Muscle of leg (tissue), 16 donors: ENCODE results near the gene SSUH2. TPM values are rescaled to one million over a fixed set of nuclear protein-coding genes. Genes with fewer than 3 reads are reported as not detected.
"Not testable (repeated sequence)": the region's sequence is repeated elsewhere in the genome, so short reads cannot be mapped to it uniquely, and the experiment has no call there.

Source experiments
- DNase-seq: peaks from one replicate; pipeline ENCODE4 v3.0.0; 2013
- H3K27ac ChIP-seq: one replicate; pipeline ENCODE4 v1.5.1; 2013; ENCODE audit warnings: mild to moderate bottlenecking, low read length, control low read depth
- H3K27me3 ChIP-seq: one replicate; pipeline ENCODE4 v1.6.1; 2013; ENCODE audit warnings: low read length; ENCODE audit not compliant: control insufficient read depth, insufficient read depth
- H3K36me3 ChIP-seq: one replicate; pipeline ENCODE4 v1.6.1; 2013; ENCODE audit warnings: low read length; ENCODE audit not compliant: control insufficient read depth, insufficient read depth
- H3K4me1 ChIP-seq: one replicate; pipeline ENCODE4 v1.6.1; 2013; ENCODE audit warnings: low read length; ENCODE audit not compliant: control insufficient read depth, insufficient read depth
- H3K4me3 ChIP-seq: one replicate; pipeline ENCODE4 v1.5.1; 2013; ENCODE audit warnings: low read length, control low read depth
- H3K9me3 ChIP-seq: replicated peaks from 2 replicates; pipeline ENCODE4 v1.6.1; 2013; ENCODE audit warnings: low read depth, low read length; ENCODE audit not compliant: control insufficient read depth
- WGBS: methylation state at CpG from one replicate; pipeline ENCODE4 v1.1.5; 2013; ENCODE audit warnings: missing lambda C conversion rate; ENCODE audit not compliant: insufficient coverage; 5-methylcytosine and 5-hydroxymethylcytosine counted together
- long read RNA-seq, 11 donors: transcript quantifications; one replicate each; lab custom pipeline, GENCODE V29; 2026
- polyA plus RNA-seq, 8 donors: library from polyadenylated mRNA; unstranded; fragments of 120-200 nt; gene quantifications; one replicate each; pipeline versions ENCODE4 v1.2.1 to v1.2.3, GENCODE V29; 2013; ENCODE audit warnings: inconsistent platforms in 1 of 8, low replicate concordance in 1 of 8; ENCODE audit not compliant: insufficient read length in 8 of 8, insufficient read depth in 1 of 8
- total RNA-seq: library from RNA; stranded (reverse); fragments of 120-200 nt; gene quantifications from one replicate; pipeline ENCODE4 v1.2.4, GENCODE V29; 2013

SSUH2 gene, protein sequence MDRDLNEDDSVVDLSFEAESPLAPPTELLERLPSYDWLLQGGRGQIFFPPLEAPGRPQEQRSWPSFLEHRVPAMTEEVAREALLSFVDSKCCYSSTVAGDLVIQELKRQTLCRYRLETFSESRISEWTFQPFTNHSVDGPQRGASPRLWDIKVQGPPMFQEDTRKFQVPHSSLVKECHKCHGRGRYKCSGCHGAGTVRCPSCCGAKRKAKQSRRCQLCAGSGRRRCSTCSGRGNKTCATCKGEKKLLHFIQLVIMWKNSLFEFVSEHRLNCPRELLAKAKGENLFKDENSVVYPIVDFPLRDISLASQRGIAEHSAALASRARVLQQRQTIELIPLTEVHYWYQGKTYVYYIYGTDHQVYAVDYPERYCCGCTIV
- total RNA-seq = 1.1 TPM
- polyA plus RNA-seq = 1 to 10 TPM; 1.4 to 3.4 (median 2.3) TPM
- long read RNA-seq, donor 1 = 0 reads
- long read RNA-seq, donor 2 = 0 reads
- long read RNA-seq, donor 3 = 0 reads
- long read RNA-seq, donor 4, partial matches to known transcripts = 93 of 93 reads
- long read RNA-seq, donor 4, other reads (novel, unspliced or antisense) = 0 of 93 reads
- long read RNA-seq, donor 5 = 0 reads
- long read RNA-seq, donor 6, partial matches to known transcripts = 0 of 1 reads
- long read RNA-seq, donor 6, other reads (novel, unspliced or antisense) = 0 of 1 reads
- long read RNA-seq, donor 7 = 0 reads
- long read RNA-seq, donor 8 = 0 reads
- long read RNA-seq, donor 9, partial matches to known transcripts = 0 of 1 reads
- long read RNA-seq, donor 9, other reads (novel, unspliced or antisense) = 0 of 1 reads
- long read RNA-seq, donor 10 = 0 reads
- long read RNA-seq, donor 11, partial matches to known transcripts = 0 of 1 reads
- long read RNA-seq, donor 11, other reads (novel, unspliced or antisense) = 0 of 1 reads

- DNase-seq = no peak
- WGBS = 76% methylated on average over 5 of the region's 8 CpGs
Observed at GRCh38 chr3:8644748-8645390, at the start of gene SSUH2. SSUH2 (minus strand) TSS chr3:8644798; CDS start chr3:8644758, 40 bp downstream.

GRCh38 chr3:8691295-8691694, 46.7 kb upstream of the SSUH2 start:
- not testable (repeated sequence) for H3K36me3 ChIP-seq, H3K9me3 ChIP-seq, DNase-seq, H3K27me3 ChIP-seq, H3K4me1 ChIP-seq, H3K4me3 ChIP-seq, H3K27ac ChIP-seq
- WGBS = no CpG with 5 or more reads among the region's 9 CpGs

More at GRCh38 chr3:8644748-8645390, at the start of gene SSUH2:
- no peak within 1 kb of the TSS for H3K4me3 ChIP-seq
- H3K4me1 ChIP-seq = peaks cover 5% of the 10 kb centered on the region
- H3K9me3 ChIP-seq = no peaks in the 10 kb centered on the region
- H3K27ac ChIP-seq = peak within 1 kb of the TSS; percentile 75
- no peaks in the 10 kb centered on the region for H3K27me3 ChIP-seq
- H3K36me3 ChIP-seq = no peaks in the 10 kb centered on the region

GRCh38 chr3:8684992-8685391, 40.4 kb upstream of the SSUH2 start:
- WGBS = no CpG with 5 or more reads among the region's 6 CpGs
- not testable (repeated sequence) for H3K27ac ChIP-seq, H3K27me3 ChIP-seq, DNase-seq, H3K4me1 ChIP-seq, H3K9me3 ChIP-seq, H3K36me3 ChIP-seq, H3K4me3 ChIP-seq

DNA sequence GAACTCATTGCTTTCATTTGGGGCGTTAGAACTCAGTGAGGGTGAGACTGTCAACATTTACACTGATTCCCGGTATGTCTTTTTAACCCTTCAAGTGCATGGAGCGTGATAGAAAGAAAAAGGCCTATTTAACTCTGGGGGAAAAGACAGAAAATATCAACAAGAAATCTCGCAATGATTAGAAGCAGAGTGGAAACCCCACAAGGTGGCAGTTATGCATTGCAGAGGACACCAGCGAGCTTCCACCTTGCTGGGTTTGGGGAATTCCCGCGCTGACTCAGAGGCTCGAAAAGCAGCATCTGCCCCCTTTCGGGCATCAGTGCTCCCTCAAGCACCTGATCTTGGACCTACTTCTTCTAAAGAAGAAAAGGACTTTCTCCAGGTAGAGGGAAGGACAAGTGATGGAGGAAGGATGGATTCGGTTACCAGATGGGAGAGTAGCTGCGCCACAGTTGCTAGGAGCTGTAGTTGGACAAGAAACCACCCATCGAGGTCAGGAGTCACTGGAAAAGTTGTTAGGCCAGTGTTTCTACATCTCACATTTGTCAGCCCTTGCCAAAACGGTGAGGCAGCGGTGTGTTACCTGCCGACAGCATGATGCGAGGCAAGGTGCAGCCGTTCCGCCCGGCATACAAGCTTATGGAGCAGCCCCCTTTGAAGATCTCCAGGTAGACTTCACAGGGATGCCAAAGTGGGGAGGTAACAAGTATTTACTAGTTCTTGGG, 38.4 kb upstream of the SSUH2 start:
- not testable (repeated sequence) for H3K4me1 ChIP-seq, H3K4me3 ChIP-seq, H3K9me3 ChIP-seq, DNase-seq, H3K36me3 ChIP-seq, H3K27ac ChIP-seq
- H3K27me3 ChIP-seq = peaks cover 18% of the 10 kb centered on the region
- WGBS = 89% methylated on average over 5 of the region's 19 CpGs

DNA sequence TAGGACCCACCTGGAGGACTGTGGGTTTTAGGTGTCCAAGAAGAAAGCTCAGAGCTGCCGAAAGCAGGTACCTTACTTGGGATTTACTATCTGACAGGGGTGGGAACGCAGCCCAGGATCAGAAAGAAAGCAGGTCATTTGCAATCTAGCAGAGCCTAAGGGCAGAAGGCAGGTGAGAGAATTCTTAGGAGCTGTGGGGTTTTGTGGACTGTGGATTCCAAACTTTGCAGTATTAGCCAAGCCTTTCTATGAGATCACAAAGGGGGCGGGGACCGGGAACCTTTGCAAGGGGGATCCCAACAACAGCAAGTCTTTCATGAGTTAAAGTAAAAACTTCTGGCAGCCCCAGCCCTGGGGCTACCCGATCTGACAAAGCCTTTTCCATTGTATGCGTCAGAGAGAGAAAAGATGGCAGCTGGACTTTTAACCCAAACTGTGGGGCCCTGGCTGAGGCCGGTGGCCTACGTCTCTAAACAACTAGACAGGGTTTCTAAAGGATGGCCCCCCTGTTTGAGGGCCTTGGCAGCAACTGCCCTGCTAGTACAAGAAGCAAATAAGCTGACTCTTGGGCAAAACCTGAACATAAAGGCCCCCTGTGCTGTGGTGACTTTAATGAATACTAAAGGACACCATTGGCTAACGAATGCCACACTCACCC, 37.4 kb upstream of the SSUH2 start:
- H3K27ac ChIP-seq, H3K4me1 ChIP-seq, H3K4me3 ChIP-seq, H3K9me3 ChIP-seq, DNase-seq, H3K36me3 ChIP-seq: not testable (repeated sequence)
- 41% methylated on average over 4 of the region's 9 CpGs for WGBS
- H3K27me3 ChIP-seq = peaks cover 18% of the 10 kb centered on the region

DNA sequence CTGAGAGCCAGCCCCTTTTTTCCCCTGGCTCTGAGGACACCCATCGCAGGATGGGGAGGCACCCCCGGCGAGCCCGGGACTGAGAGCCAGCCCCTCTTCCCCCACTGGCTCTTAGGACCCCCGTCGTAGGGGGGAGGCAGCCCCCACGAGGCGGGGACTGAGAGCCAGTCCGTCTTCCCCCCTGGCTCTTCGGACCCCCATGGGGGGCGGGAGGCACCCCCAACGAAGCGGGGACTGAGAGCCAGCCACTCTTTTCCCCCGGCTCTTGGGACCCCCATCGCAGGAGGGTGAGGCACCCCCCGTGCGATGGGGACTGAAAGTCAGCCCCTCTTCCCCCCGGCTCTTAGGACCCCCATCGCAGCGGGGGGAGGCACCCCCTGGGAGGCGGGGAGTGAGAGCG, 36.8 kb upstream of the SSUH2 start:
- H3K4me1 ChIP-seq = peaks cover 10% of the 10 kb centered on the region
- H3K4me3 ChIP-seq = no peak overlapping the region
- WGBS = 57% methylated on average over 5 of the region's 22 CpGs

GRCh38 chr3:8679817-8680553, 35.4 kb upstream of the SSUH2 start:
- not testable (repeated sequence) for H3K4me3 ChIP-seq, H3K4me1 ChIP-seq, H3K27ac ChIP-seq, DNase-seq, H3K36me3 ChIP-seq, H3K9me3 ChIP-seq
- H3K27me3 ChIP-seq = peaks cover 18% of the 10 kb centered on the region
- 24% methylated on average over 9 of the region's 13 CpGs for WGBS

More for the DNA sequence above, 36.8 kb upstream of the SSUH2 start:
- Histone ChIP-seq H3K27me3 (peaks cover 18% of the 10 kb centered on the region), H3K36me3 (no peaks in the 10 kb centered on the region), H3K27ac (no peak overlapping the region), H3K9me3 (no peaks in the 10 kb centered on the region)
- no peak for DNase-seq

GRCh38 chr3:8678751-8679150, 34.2 kb upstream of the SSUH2 start:
- DNase-seq = no peak
- H3K9me3 ChIP-seq = no peaks in the 10 kb centered on the region
- no peak overlapping the region for H3K27ac ChIP-seq
- H3K36me3 ChIP-seq = no peaks in the 10 kb centered on the region
- peak overlapping the region; percentile 8 for H3K4me3 ChIP-seq
- H3K4me1 ChIP-seq = peaks cover 10% of the 10 kb centered on the region
- WGBS = 0% methylated on average over 8 of the region's 19 CpGs
- H3K27me3 ChIP-seq = peaks cover 18% of the 10 kb centered on the region

DNA sequence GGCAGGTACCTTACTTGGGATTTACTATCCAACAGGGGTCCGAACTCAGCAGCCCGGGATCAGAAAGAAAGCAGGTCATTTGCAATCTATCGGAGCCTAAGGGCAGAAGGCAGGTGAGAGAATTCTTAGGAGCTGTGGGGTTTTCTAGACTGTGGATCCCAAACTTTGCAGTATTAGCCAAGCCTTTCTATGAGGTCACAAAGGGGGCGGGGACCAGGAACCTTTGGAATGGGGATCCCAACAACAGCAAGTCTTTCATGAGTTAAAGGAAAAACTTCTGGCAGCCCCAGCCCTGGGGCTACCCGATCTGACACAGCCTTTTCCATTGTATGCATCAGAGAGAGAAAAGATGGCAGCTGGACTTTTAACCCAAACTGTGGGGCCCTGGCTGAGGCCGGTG, 32.7 kb upstream of the SSUH2 start:
- 67% methylated on average over 3 of the region's 6 CpGs for WGBS
- not testable (repeated sequence) for H3K9me3 ChIP-seq

More for the DNA sequence above, 32.7 kb upstream of the SSUH2 start:
- not testable (repeated sequence) for DNase-seq, H3K4me1 ChIP-seq, H3K4me3 ChIP-seq, H3K27ac ChIP-seq, H3K36me3 ChIP-seq
- peaks cover 18% of the 10 kb centered on the region for H3K27me3 ChIP-seq
